ENCODE measurements around the gene ARHGAP26. TPM values are rescaled to one million over a fixed set of nuclear protein-coding genes. Genes with fewer than 3 reads are reported as not detected.

The ARHGAP26 gene
- total RNA-seq, 1 donor = 7.6 TPM

GRCh38 chr5:142789206-142789605, 19.0 kb downstream of the ARHGAP26 start:
- no peak for TF ChIP-seq CTCF (IDR thresholded peaks at IDR 0.05; ENCODE audit: extremely low read depth, low read depth, low read length)
- no peaks in the 10 kb centered on the region for H3K79me2 ChIP-seq (ENCODE audit: insufficient read depth, low read length)
- no peak for DNase-seq (ENCODE audit: insufficient read length, low spot score, missing footprints)

GRCh38 chr5:142792012-142792864, 22.1 kb downstream of the ARHGAP26 start:
- TF ChIP-seq CTCF (IDR thresholded peaks at IDR 0.05; ENCODE audit: extremely low read depth, low read depth, low read length) = no peak
- Histone ChIP-seq H2AFZ (ENCODE audit: low read length) (no peak overlapping the region), H3K4me2 (ENCODE audit: insufficient read depth, low read length) (no peak overlapping the region), H3K36me3 (ENCODE audit: insufficient read depth, low read length) (no peaks in the 10 kb centered on the region), H3K4me1 (ENCODE audit: insufficient read depth, low read length) (no peaks in the 10 kb centered on the region), H3K27me3 (ENCODE audit: insufficient read depth, low read length) (no peaks in the 10 kb centered on the region), H3K9me3 (ENCODE audit: low read depth, low read length) (no peaks in the 10 kb centered on the region), H3K4me3 (ENCODE audit: insufficient read depth, low read length) (no peak overlapping the region), H3K27ac (ENCODE audit: low read depth, low read length) (no peak overlapping the region), H4K20me1 (ENCODE audit: insufficient read depth, low read length) (no peaks in the 10 kb centered on the region), H3K79me2 (ENCODE audit: insufficient read depth, low read length) (no peaks in the 10 kb centered on the region)
- no peak for DNase-seq (ENCODE audit: insufficient read length, low spot score, missing footprints)

More at GRCh38 chr5:142789206-142789605, 19.0 kb downstream of the ARHGAP26 start:
- H4K20me1 ChIP-seq (ENCODE audit: insufficient read depth, low read length) = no peaks in the 10 kb centered on the region
- no peaks in the 10 kb centered on the region for H3K36me3 ChIP-seq (ENCODE audit: insufficient read depth, low read length)
- no peak overlapping the region for H3K4me3 ChIP-seq (ENCODE audit: insufficient read depth, low read length)
- peaks cover 4% of the 10 kb centered on the region for H3K4me1 ChIP-seq (ENCODE audit: insufficient read depth, low read length)
- no peaks in the 10 kb centered on the region for H3K27me3 ChIP-seq (ENCODE audit: insufficient read depth, low read length)
- no peak overlapping the region for H3K4me2 ChIP-seq (ENCODE audit: insufficient read depth, low read length)
- H2AFZ ChIP-seq (ENCODE audit: low read length) = no peak overlapping the region
- H3K9me3 ChIP-seq (ENCODE audit: low read depth, low read length) = no peaks in the 10 kb centered on the region
- no peak overlapping the region for H3K27ac ChIP-seq (ENCODE audit: low read depth, low read length)

- TF ChIP-seq CTCF (IDR thresholded peaks at IDR 0.05; ENCODE audit: extremely low read depth, low read depth, low read length) = no peak
Observed at GRCh38 chr5:142792865-142793232, 22.7 kb downstream of the ARHGAP26 start.

GRCh38 chr5:142794537-142794936, 24.4 kb downstream of the ARHGAP26 start:
- Histone ChIP-seq H2AFZ (ENCODE audit: low read length) (no peak overlapping the region), H3K36me3 (ENCODE audit: insufficient read depth, low read length) (no peaks in the 10 kb centered on the region), H3K27ac (ENCODE audit: low read depth, low read length) (no peak overlapping the region), H3K4me3 (ENCODE audit: insufficient read depth, low read length) (no peak overlapping the region), H4K20me1 (ENCODE audit: insufficient read depth, low read length) (no peaks in the 10 kb centered on the region), H3K4me1 (ENCODE audit: insufficient read depth, low read length) (no peaks in the 10 kb centered on the region), H3K79me2 (ENCODE audit: insufficient read depth, low read length) (no peaks in the 10 kb centered on the region), H3K9me3 (ENCODE audit: low read depth, low read length) (no peaks in the 10 kb centered on the region), H3K27me3 (ENCODE audit: insufficient read depth, low read length) (peaks cover 3% of the 10 kb centered on the region), H3K4me2 (ENCODE audit: insufficient read depth, low read length) (no peak overlapping the region)
- DNase-seq (ENCODE audit: insufficient read length, low spot score, missing footprints) = no peak
- no peak for TF ChIP-seq CTCF (IDR thresholded peaks at IDR 0.05; ENCODE audit: extremely low read depth, low read depth, low read length)

More at GRCh38 chr5:142792865-142793232, 22.7 kb downstream of the ARHGAP26 start:
- no peak for DNase-seq (ENCODE audit: insufficient read length, low spot score, missing footprints)
- H4K20me1 ChIP-seq (ENCODE audit: insufficient read depth, low read length) = no peaks in the 10 kb centered on the region
- H3K4me3 ChIP-seq (ENCODE audit: insufficient read depth, low read length) = no peak overlapping the region
- H3K36me3 ChIP-seq (ENCODE audit: insufficient read depth, low read length) = no peaks in the 10 kb centered on the region
- H3K9me3 ChIP-seq (ENCODE audit: low read depth, low read length) = no peaks in the 10 kb centered on the region
- no peaks in the 10 kb centered on the region for H3K4me1 ChIP-seq (ENCODE audit: insufficient read depth, low read length)
- H2AFZ ChIP-seq (ENCODE audit: low read length) = no peak overlapping the region
- no peak overlapping the region for H3K4me2 ChIP-seq (ENCODE audit: insufficient read depth, low read length)
- no peaks in the 10 kb centered on the region for H3K27me3 ChIP-seq (ENCODE audit: insufficient read depth, low read length)
- no peaks in the 10 kb centered on the region for H3K79me2 ChIP-seq (ENCODE audit: insufficient read depth, low read length)
- no peak overlapping the region for H3K27ac ChIP-seq (ENCODE audit: low read depth, low read length)
